Purkinje cell (primary cell): ENCODE results near the gene NLRP9. TPM values are rescaled to one million over a fixed set of nuclear protein-coding genes. Genes with fewer than 3 reads are reported as not detected.

ENCODE experiments used
- polyA plus RNA-seq: library from polyadenylated mRNA; unstranded; fragments of >200 nt; fragmentation: Nextera tagmentation; gene quantifications from 2 replicates; pipeline ENCODE4 v1.2.1, GENCODE V29; 2014

Gene NLRP9
- polyA plus RNA-seq = not detected in 2 replicates

GRCh38 chr19:55738302-55738701 is at the start of gene NLRP9:
Gene NLRP9, minus strand, starts transcription at chr19:55738402. Its CDS starts 28 bp downstream, at chr19:55738374.

GRCh38 chr19:55768818-55769217 is 30.6 kb upstream of the NLRP9 start, which contains the start of gene RFPL4AL1:
Gene RFPL4AL1, plus strand, starts transcription at chr19:55769118. Its CDS starts 2,687 bp downstream, at chr19:55771805.

GRCh38 chr19:55758797-55759196 is 20.6 kb upstream of the NLRP9 start, which contains the start of gene RFPL4A:
Gene RFPL4A, plus strand, starts transcription at chr19:55759097. Its CDS starts 2,704 bp downstream, at chr19:55761801.

GRCh38 chr19:55674841-55675660 is 63.2 kb downstream of the NLRP9 start, which contains the start of gene EPN1:
Gene EPN1, plus strand, starts transcription at chr19:55675226. Its CDS starts 3,402 bp downstream, at chr19:55678628.

Other genes with a start within 250 kb of the NLRP9 start
- 0.05 TPM in 1 of 2 replicates, not detected in the other for gene SSC5D, start 250.0 kb downstream of the NLRP9 start, polyA plus RNA-seq
- not detected in 2 replicates for gene SBK2, start 201.3 kb downstream of the NLRP9 start, polyA plus RNA-seq
- gene SBK3, start 192.9 kb downstream of the NLRP9 start, polyA plus RNA-seq = not detected in 2 replicates
- gene ZNF579, start 157.6 kb downstream of the NLRP9 start, polyA plus RNA-seq = 0.36 and 0.48 TPM in 2 replicates
- 1.7 and 4.2 TPM in 2 replicates for gene FIZ1, start 138.9 kb downstream of the NLRP9 start, polyA plus RNA-seq
- gene ZNF524, start 138.1 kb downstream of the NLRP9 start, polyA plus RNA-seq = 0.36 TPM in 1 of 2 replicates, not detected in the other
- 0.22 TPM in 1 of 2 replicates, not detected in the other for gene ZNF865, start 132.8 kb downstream of the NLRP9 start, polyA plus RNA-seq
- gene ZNF784, start 113.8 kb downstream of the NLRP9 start, polyA plus RNA-seq = 0.16 and 0.27 TPM in 2 replicates
- gene ZNF580, start 97.4 kb downstream of the NLRP9 start, polyA plus RNA-seq = 8.2 and 11.4 TPM in 2 replicates
- 0.74 and 4.1 TPM in 2 replicates for gene ZNF581, start 94.8 kb downstream of the NLRP9 start, polyA plus RNA-seq
- gene CCDC106, start 90.2 kb downstream of the NLRP9 start, polyA plus RNA-seq = 0.35 and 0.67 TPM in 2 replicates
- gene U2AF2, start 83.4 kb downstream of the NLRP9 start, polyA plus RNA-seq = 2.8 and 3.7 TPM in 2 replicates
- 1.3 and 1.4 TPM in 2 replicates for gene EPN1, start 63.2 kb downstream of the NLRP9 start, polyA plus RNA-seq
- not detected in 2 replicates for gene RFPL4A, start 20.7 kb upstream of the NLRP9 start, polyA plus RNA-seq
- gene RFPL4AL1, start 30.7 kb upstream of the NLRP9 start, polyA plus RNA-seq = not detected in 2 replicates
- 0.11 and 0.24 TPM in 2 replicates for gene NLRP11, start 93.6 kb upstream of the NLRP9 start, polyA plus RNA-seq
- not detected in 2 replicates for gene NLRP4, start 98.1 kb upstream of the NLRP9 start, polyA plus RNA-seq
- gene NLRP13, start 193.9 kb upstream of the NLRP9 start, polyA plus RNA-seq = not detected in 2 replicates
- not detected in 2 replicates for gene NLRP8, start 209.4 kb upstream of the NLRP9 start, polyA plus RNA-seq
- not detected in 2 replicates for gene NLRP5, start 248.4 kb upstream of the NLRP9 start, polyA plus RNA-seq